Amniotic stem cell (primary cell): ENCODE results near the gene AKAP6.

Source experiments
- DNase-seq: peaks from one replicate; lab custom pipeline; 2025; lab: John Stamatoyannopoulos, UW

The AKAP6 gene

GRCh38 chr14:32588448-32589320, 259.6 kb downstream of the AKAP6 start:
- DNase-seq, result no peak

- DNase-seq, result no peak
These were observed 261.1 kb downstream of the AKAP6 start for GRCh38 chr14:32590157-32590556.

GRCh38 chr14:32593290-32593942, 264.3 kb downstream of the AKAP6 start:
- DNase-seq, result peak; percentile 38

GRCh38 chr14:32594766-32595165, 265.7 kb downstream of the AKAP6 start:
- peak; percentile 12 for DNase-seq

- no peak for DNase-seq
These were observed 266.4 kb downstream of the AKAP6 start for GRCh38 chr14:32595497-32595896.

GRCh38 chr14:32596390-32596789, 267.3 kb downstream of the AKAP6 start:
- no peak for DNase-seq

- DNase-seq, result no peak
These were observed 268.7 kb downstream of the AKAP6 start for GRCh38 chr14:32597771-32598170.

- no peak for DNase-seq
These were observed 272.0 kb downstream of the AKAP6 start for GRCh38 chr14:32601069-32601468.

GRCh38 chr14:32601906-32602305, 272.8 kb downstream of the AKAP6 start:
- DNase-seq, result no peak

GRCh38 chr14:32602699-32603098, 273.6 kb downstream of the AKAP6 start:
- DNase-seq, result no peak

- no peak for DNase-seq
These were observed 275.0 kb downstream of the AKAP6 start for GRCh38 chr14:32603992-32604565.

- no peak for DNase-seq
These were observed 277.2 kb downstream of the AKAP6 start for GRCh38 chr14:32606301-32606700.

GRCh38 chr14:32607399-32607798, 278.3 kb downstream of the AKAP6 start:
- DNase-seq, result no peak

- no peak for DNase-seq
These were observed 279.8 kb downstream of the AKAP6 start for GRCh38 chr14:32608857-32609256.

- no peak for DNase-seq
These were observed 280.3 kb downstream of the AKAP6 start for GRCh38 chr14:32609388-32609787.

GRCh38 chr14:32611752-32612151, 282.7 kb downstream of the AKAP6 start:
- DNase-seq, result peak; percentile 37

- no peak for DNase-seq
These were observed 289.9 kb downstream of the AKAP6 start for GRCh38 chr14:32618991-32619390.

- no peak for DNase-seq
These were observed 291.2 kb downstream of the AKAP6 start for GRCh38 chr14:32620303-32620702.

GRCh38 chr14:32620724-32621123, 291.6 kb downstream of the AKAP6 start:
- no peak for DNase-seq

- no peak for DNase-seq
These were observed 292.5 kb downstream of the AKAP6 start for GRCh38 chr14:32621585-32621984.

- DNase-seq, result no peak
These were observed 293.6 kb downstream of the AKAP6 start for GRCh38 chr14:32622742-32623141.

GRCh38 chr14:32623300-32624093, 294.4 kb downstream of the AKAP6 start:
- DNase-seq, result no peak
